K562 (cell line): ENCODE measurements around the gene RHEB. TPM values are rescaled to one million over a fixed set of nuclear protein-coding genes. Genes with fewer than 3 reads are reported as not detected.

ENCODE experiments used
- ATAC-seq: fragments of 200-7000 bp; cut with Tn5 transposase; 3 replicates; pipeline ENCODE4 v1.9.1; 2020; ENCODE audit warnings: moderate library complexity
- BruUV-seq: library from RNA; stranded (reverse); fragments of 400-500 nt; replicated peaks from 2 replicates; lab custom pipeline; 2021; lab: Mats Ljungman, UMichigan
- CTCF ChIA-PET: fragments of 300-600 bp; formaldehyde crosslinking; extraction: SDS; loops from one replicate; lab custom pipeline; 2021; ENCODE audit warnings: low intra/inter-chr PET ratio; lab: Yijun Ruan, JAX
- POLR2A ChIA-PET: fragments of 300-600, 350-650 bp; sonication (Branson Sonifier 250); formaldehyde crosslinking; extraction: SDS; loops from one replicate; lab custom pipeline; 2021; ENCODE audit warnings: antibody characterized with exemption, inconsistent platforms; lab: Yijun Ruan, JAX
- DNase-seq, 4 experiments: peaks; one replicate each; pipeline versions ENCODE4 v3.0.0 to v3.0.0-alpha.2; 2011 to 2018; ENCODE audit warnings: low spot score in 3 of 4, mixed read lengths in 3 of 4; ENCODE audit errors: extremely low read depth in 1 of 4
- FAIRE-seq: peaks from 2 replicates; lab custom pipeline; 2011; peaks lifted over from hg19 to GRCh38; lab: Jason Lieb, UNC
- H2AFZ ChIP-seq: 2 replicates; pipeline ENCODE4 v1.6.0; 2011; ENCODE audit warnings: low read depth, low read length, control low read depth, inconsistent platforms
- H3K27ac ChIP-seq: fragments of 200-600 bp; 3 replicates; pipeline ENCODE4 v1.8.0; 2011; ENCODE audit warnings: low read depth, mild to moderate bottlenecking, control low read depth, inconsistent platforms, low read length, moderate library complexity, mixed read lengths; ENCODE audit errors: extremely low read depth
- H3K27me3 ChIP-seq, 2 experiments: fragments of 300-600 bp in 1 of 2; 2 replicates in 1 of 2; 3 replicates in 1 of 2; pipeline versions ENCODE4 v1.6.0 to v1.8.0; 2011; ENCODE audit warnings: inconsistent platforms in 2 of 2, low read length in 2 of 2, mild to moderate bottlenecking in 1 of 2, mixed read lengths in 1 of 2, moderate library complexity in 1 of 2; ENCODE audit not compliant: control insufficient read depth in 2 of 2, insufficient read depth in 2 of 2
- H3K36me3 ChIP-seq: fragments of 300-600 bp; 3 replicates; pipeline ENCODE4 v1.8.0; 2011; ENCODE audit warnings: mild to moderate bottlenecking, low read length, inconsistent platforms; ENCODE audit not compliant: control insufficient read depth, insufficient read depth
- H3K4me1 ChIP-seq, 2 experiments: fragments of 200-600 bp in 1 of 2; replicated peaks in 1 of 2; 2 replicates in 1 of 2; 3 replicates in 1 of 2; pipeline versions ENCODE4 v1.5.1 to v1.8.0; 2011; ENCODE audit warnings: inconsistent platforms in 2 of 2, low read length in 2 of 2, mild to moderate bottlenecking in 1 of 2, mixed read lengths in 1 of 2, moderate library complexity in 1 of 2; ENCODE audit not compliant: control insufficient read depth in 2 of 2, insufficient read depth in 2 of 2
- H3K4me2 ChIP-seq: 2 replicates; pipeline ENCODE4 v1.6.1; 2011; ENCODE audit warnings: low read length, control low read depth, inconsistent platforms, mixed read lengths; ENCODE audit not compliant: insufficient read depth
- H3K4me3 ChIP-seq: fragments of 200-600 bp; sonication (generic), shearing (Covaris generic); 2 replicates; pipeline ENCODE4 v1.5.1; 2016; ENCODE audit warnings: control low read depth, inconsistent platforms
- H3K79me2 ChIP-seq: fragments of 200-600 bp; 3 replicates; pipeline ENCODE4 v1.8.0; 2011; ENCODE audit warnings: low read length, inconsistent platforms; ENCODE audit not compliant: control insufficient read depth, insufficient read depth
- H3K9ac ChIP-seq, 2 experiments: 2 replicates each; pipeline versions ENCODE4 v1.6.0 to v1.6.1; 2011; ENCODE audit warnings: low read depth in 2 of 2, low read length in 2 of 2, control low read depth in 1 of 2, inconsistent platforms in 1 of 2, mild to moderate bottlenecking in 1 of 2, mixed read lengths in 1 of 2; ENCODE audit not compliant: insufficient read depth in 1 of 2
- H3K9me1 ChIP-seq: one replicate; pipeline ENCODE4 v1.6.0; 2011; ENCODE audit warnings: inconsistent platforms, mild to moderate bottlenecking, low read length, moderate library complexity; ENCODE audit not compliant: control insufficient read depth, insufficient read depth
- H3K9me3 ChIP-seq: replicated peaks from 2 replicates; pipeline ENCODE4 v1.5.1; 2011; ENCODE audit warnings: low read depth, low read length, inconsistent platforms; ENCODE audit not compliant: control insufficient read depth, insufficient read depth
- H4K20me1 ChIP-seq: replicated peaks from 2 replicates; pipeline ENCODE4 v1.6.1; 2011; ENCODE audit warnings: low read length, inconsistent platforms, mixed read lengths; ENCODE audit not compliant: control insufficient read depth, insufficient read depth
- ADNP ChIP-seq: fragments of 200-800 bp; sonication (Bioruptor generic); IDR thresholded peaks from 2 replicates; pipeline ENCODE4 v1.6.1; 2016; ENCODE audit warnings: missing genetic modification characterization, missing compliant biosample characterization
- E2F3 ChIP-seq: fragments of 250-450 bp; sonication (Bioruptor Pico); IDR thresholded peaks from 2 replicates; pipeline ENCODE4 v1.4.0; 2020; ENCODE audit warnings: mild to moderate bottlenecking
- FOS ChIP-seq: IDR thresholded peaks from 3 replicates; pipeline ENCODE4 v1.6.1; 2011; ENCODE audit not compliant: insufficient read length; ENCODE audit errors: extremely low read depth
- HDAC8 ChIP-seq: fragments of 450-650 bp; IDR thresholded peaks from 2 replicates; pipeline ENCODE4 v1.6.1; 2016; ENCODE audit warnings: mild to moderate bottlenecking, missing genetic modification characterization, moderate library complexity, missing compliant biosample characterization
- IRF2 ChIP-seq: sonication (generic); formaldehyde crosslinking; IDR thresholded peaks from 2 replicates; pipeline ENCODE4 v1.8.1; 2022; ENCODE audit warnings: mild to moderate bottlenecking, missing genetic modification reagents
- KLF10 ChIP-seq: fragments of 250-450 bp; sonication (Bioruptor Pico); IDR thresholded peaks from 2 replicates; pipeline ENCODE4 v1.6.1; 2021; ENCODE audit warnings: matching md5 sums
- STAT5A ChIP-seq: IDR thresholded peaks from 2 replicates; pipeline ENCODE4 v1.6.1; 2012; ENCODE audit warnings: low read length, inconsistent platforms, borderline replicate concordance
- SUPT5H ChIP-seq: fragments of 450-650 bp; IDR thresholded peaks from 2 replicates; pipeline ENCODE4 v1.6.1; 2016
- WHSC1 ChIP-seq: IDR thresholded peaks from one replicate; pipeline ENCODE4 v1.6.1; 2012; ENCODE audit warnings: low read length, control low read depth, inconsistent platforms
- ZNF407 ChIP-seq: fragments of 450-650 bp; IDR thresholded peaks from 2 replicates; pipeline ENCODE4 v1.6.1; 2016; ENCODE audit warnings: low read depth
- ZNF707 ChIP-seq: fragments of 250-450 bp; sonication (Bioruptor Pico); conservative IDR thresholded peaks from 2 replicates; pipeline ENCODE4 v1.8.0; 2022; ENCODE audit warnings: inconsistent platforms, mild to moderate bottlenecking, moderate library complexity
- ZNF717 ChIP-seq: fragments of 250-450 bp; sonication (Bioruptor Pico); IDR thresholded peaks from 2 replicates; pipeline ENCODE4 v1.5.0; 2021
- ZNF76 ChIP-seq: fragments of 250-450 bp; sonication (Bioruptor Pico); IDR thresholded peaks from 2 replicates; pipeline ENCODE4 v1.4.0; 2020; ENCODE audit warnings: mild to moderate bottlenecking, moderate library complexity, borderline replicate concordance
- in situ Hi-C: fragments of 300-500 bp; cut with MboI; formaldehyde crosslinking; loops from 4 replicates; pipeline ENCODE4 v1.15.0; 2018; ENCODE audit warnings: inconsistent platforms, mixed read lengths
- intact Hi-C: fragments of 100-400 bp; cut with micrococcal nuclease; formaldehyde crosslinking; loops from 2 replicates; pipeline ENCODE4 v1.14.2; 2022
- polyA plus RNA-seq, 8 experiments: library from polyadenylated mRNA; depleted of rRNA in 4 of 8; stranded (reverse) in 5 of 8; unstranded in 3 of 8; fragments of >200 nt; fragmentation: Nextera tagmentation in 2 of 8; fragmentation: Illumina TruSeq in 1 of 8; extraction: Ambion mirVana in 2 of 8; extraction: Trizol in 1 of 8; gene quantifications; 2 replicates each; pipeline versions ENCODE4 v1.2.1 to v1.2.3, GENCODE V29; 2011 to 2014; ENCODE audit warnings: inconsistent platforms in 1 of 8, missing spikeins in 1 of 8
- total RNA-seq, 7 experiments: library from RNA; depleted of rRNA in 6 of 7; stranded (reverse); fragments of >200 nt in 6 of 7; fragmentation: Illumina TruSeq in 2 of 7; extraction: Trizol in 2 of 7; gene quantifications; 2 replicates each; pipeline versions ENCODE4 v1.2.1 to v1.2.3, GENCODE V29; 2011 to 2021; ENCODE audit warnings: low replicate concordance in 1 of 7
- TF ChIP-seq, protein P1 (sequence below): fragments of 250-450 bp; sonication (Bioruptor Pico); IDR thresholded peaks from 2 replicates; pipeline ENCODE4 v1.5.0; 2021

The RHEB gene
- total and polyA plus RNA-seq, 9 of the 15 experiments (the other 6 are each of a cell fraction or from before 2014, with no cell fraction given) = 28.5 to 249 (median 182) TPM

GRCh38 chr7:151488096-151488495, 31.6 kb downstream of the RHEB start:
- Histone ChIP-seq H3K4me2 (no peak overlapping the region), H3K27ac (no peak overlapping the region), H3K9me1 (peaks cover 4% of the 10 kb centered on the region), H3K4me1 (peaks cover 0 to 3% of the 10 kb centered on the region in 2 experiments; a peak in 2 of 5 replicates), H3K9me3 (no peaks in the 10 kb centered on the region), H3K4me3 (no peak overlapping the region), H3K27me3 (no peaks in the 10 kb centered on the region), H3K79me2 (peaks cover 76% of the 10 kb centered on the region), H3K9ac (no peak overlapping the region), H4K20me1 (peaks cover 10% of the 10 kb centered on the region), H2AFZ (no peak overlapping the region), H3K36me3 (peaks cover 84% of the 10 kb centered on the region)
- CTCF ChIA-PET = no interaction called here
- DNase-seq = no peak
- BruUV-seq = no TSS peak
- FAIRE-seq = no peak
- intact Hi-C loops (no loop called here), in situ Hi-C loops (no loop called here)
- ATAC-seq = no peak
- POLR2A ChIA-PET = interaction anchor here (0.7 to 4.1 kb wide), 4 partner anchors 10 to 19 kb away, joined by 3 to 24 read pairs (median 6); no protein-coding TSS in a partner anchor
- TF ChIP-seq WHSC1 (no peak), E2F3 (CRISPR knock-in tag) (no peak), ZNF707 (CRISPR knock-in tag) (no peak), SUPT5H (no peak), KLF10 (CRISPR knock-in tag) (no peak), STAT5A (no peak), ZNF407 (no peak), IRF2 (CRISPR knock-in tag) (no peak), HDAC8 (no peak), ADNP (tag) (no peak), FOS (no peak), ZNF717 (no peak), ZNF76 (CRISPR knock-in tag) (no peak)
- TF ChIP-seq, protein P1, sequence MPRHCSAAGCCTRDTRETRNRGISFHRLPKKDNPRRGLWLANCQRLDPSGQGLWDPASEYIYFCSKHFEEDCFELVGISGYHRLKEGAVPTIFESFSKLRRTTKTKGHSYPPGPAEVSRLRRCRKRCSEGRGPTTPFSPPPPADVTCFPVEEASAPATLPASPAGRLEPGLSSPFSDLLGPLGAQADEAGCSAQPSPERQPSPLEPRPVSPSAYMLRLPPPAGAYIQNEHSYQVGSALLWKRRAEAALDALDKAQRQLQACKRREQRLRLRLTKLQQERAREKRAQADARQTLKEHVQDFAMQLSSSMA (CRISPR knock-in tag) = no peak
